LNCAP (cell line): ENCODE data around the gene SHISA7.

Experiments used
- CTCF ChIP-seq: fragments of 450-650 bp; IDR thresholded peaks from 2 replicates; pipeline ENCODE4 v1.5.1; 2017; ENCODE audit warnings: mild to moderate bottlenecking

The SHISA7 gene

GRCh38 chr19:55441319-55441691, 1.8 kb downstream of the SHISA7 start:
- TF ChIP-seq CTCF, result no peak

- TF ChIP-seq CTCF, result no peak
These were observed 2.5 kb downstream of the SHISA7 start for GRCh38 chr19:55440411-55441105.

GRCh38 chr19:55439052-55439451, 4.0 kb downstream of the SHISA7 start:
- no peak for TF ChIP-seq CTCF

GRCh38 chr19:55437410-55437809, 5.7 kb downstream of the SHISA7 start:
- TF ChIP-seq CTCF, result no peak

GRCh38 chr19:55436847-55437246, 6.3 kb downstream of the SHISA7 start:
- no peak for TF ChIP-seq CTCF

- TF ChIP-seq CTCF, result no peak
These were observed 8.1 kb downstream of the SHISA7 start for GRCh38 chr19:55435020-55435419.

- TF ChIP-seq CTCF, result no peak
These were observed 8.7 kb downstream of the SHISA7 start for GRCh38 chr19:55434356-55434919.
